ENCODE data around the gene RGMA.

The RGMA gene

GRCh38 chr15:93127286-93127685, 38.3 kb upstream of the RGMA start:
- TF ChIP-seq CTCF (IDR thresholded peaks at IDR 0.05; ENCODE audit: control insufficient read depth, insufficient read depth, low read depth, low read length, missing control alignments), result no peak
- H3K4me3 ChIP-seq (ENCODE audit: control insufficient read depth, low read depth, low read length), result no peak overlapping the region
- DNase-seq (ENCODE audit: low read depth), result no peak

GRCh38 chr15:93126599-93126998, 37.6 kb upstream of the RGMA start:
- H3K4me3 ChIP-seq (ENCODE audit: control insufficient read depth, low read depth, low read length), result no peak overlapping the region
- TF ChIP-seq CTCF (IDR thresholded peaks at IDR 0.05; ENCODE audit: control insufficient read depth, insufficient read depth, low read depth, low read length, missing control alignments), result no peak
- DNase-seq (ENCODE audit: low read depth), result no peak

- TF ChIP-seq CTCF (IDR thresholded peaks at IDR 0.05; ENCODE audit: control insufficient read depth, insufficient read depth, low read depth, low read length, missing control alignments), result no peak
- no peak overlapping the region for H3K4me3 ChIP-seq (ENCODE audit: control insufficient read depth, low read depth, low read length)
- no peak for DNase-seq (ENCODE audit: low read depth)
Observed at GRCh38 chr15:93126148-93126547, 37.1 kb upstream of the RGMA start.

GRCh38 chr15:93124126-93124525, 35.1 kb upstream of the RGMA start:
- no peak for TF ChIP-seq CTCF (IDR thresholded peaks at IDR 0.05; ENCODE audit: control insufficient read depth, insufficient read depth, low read depth, low read length, missing control alignments)
- DNase-seq (ENCODE audit: low read depth), result no peak
- no peak overlapping the region for H3K4me3 ChIP-seq (ENCODE audit: control insufficient read depth, low read depth, low read length)

- no peak overlapping the region for H3K4me3 ChIP-seq (ENCODE audit: control insufficient read depth, low read depth, low read length)
- TF ChIP-seq CTCF (IDR thresholded peaks at IDR 0.05; ENCODE audit: control insufficient read depth, insufficient read depth, low read depth, low read length, missing control alignments), result no peak
- no peak for DNase-seq (ENCODE audit: low read depth)
Observed at GRCh38 chr15:93121973-93122910, 33.2 kb upstream of the RGMA start.

- no peak for TF ChIP-seq CTCF (IDR thresholded peaks at IDR 0.05; ENCODE audit: control insufficient read depth, insufficient read depth, low read depth, low read length, missing control alignments)
- no peak for DNase-seq (ENCODE audit: low read depth)
- no peak overlapping the region for H3K4me3 ChIP-seq (ENCODE audit: control insufficient read depth, low read depth, low read length)
Observed at GRCh38 chr15:93121107-93121506, 32.1 kb upstream of the RGMA start.

All from AG09309 (cell line).